GM18517 (cell line): ENCODE results near the gene FAM186B.
A peak's percentile ranks its signal among the peaks of the same experiment; 100 is the strongest.

ENCODE experiments used
- ATAC-seq: cut with Tn5 transposase; IDR thresholded peaks from one replicate; pipeline ENCODE4 v1.9.1; 2021; ENCODE audit warnings: mild to moderate bottlenecking, moderate library complexity; ENCODE audit not compliant: unreplicated experiment

Gene FAM186B

DNA sequence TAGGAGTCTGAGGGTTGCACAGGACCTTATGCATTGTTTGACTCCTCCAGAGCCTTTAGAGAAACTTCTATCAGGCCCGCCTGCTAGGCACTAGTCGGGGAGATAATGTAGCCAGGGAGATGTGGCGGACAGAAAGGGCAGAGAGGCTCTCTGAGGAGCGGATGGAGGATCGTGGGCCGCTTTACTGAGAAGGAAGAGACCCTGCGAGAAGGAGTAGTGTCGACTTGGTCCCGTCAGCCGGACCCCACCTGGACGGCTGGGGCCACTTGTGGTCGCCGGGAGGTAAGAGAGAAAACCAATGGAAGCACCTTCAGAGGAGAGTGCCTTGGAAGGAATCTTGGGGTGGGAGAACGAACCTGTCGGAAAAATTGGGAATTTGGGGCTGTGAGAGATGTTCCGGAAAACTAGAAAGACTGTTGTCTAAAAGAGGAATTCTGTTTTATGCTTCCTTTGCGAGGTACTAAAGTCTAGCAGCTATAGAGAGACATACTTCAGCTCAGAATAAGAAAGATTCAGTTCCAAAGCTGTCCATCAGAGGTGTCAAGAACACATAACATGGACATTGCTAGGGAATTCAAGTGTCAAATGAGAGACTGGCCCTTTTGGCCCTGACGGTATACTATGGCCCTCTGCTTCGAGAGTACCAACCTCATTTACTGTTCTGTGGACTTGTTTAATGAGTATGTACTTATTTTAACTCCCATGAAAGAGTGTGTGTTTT lies 36.8 kb downstream of the FAM186B start:
- ATAC-seq, result peak; percentile 20

DNA sequence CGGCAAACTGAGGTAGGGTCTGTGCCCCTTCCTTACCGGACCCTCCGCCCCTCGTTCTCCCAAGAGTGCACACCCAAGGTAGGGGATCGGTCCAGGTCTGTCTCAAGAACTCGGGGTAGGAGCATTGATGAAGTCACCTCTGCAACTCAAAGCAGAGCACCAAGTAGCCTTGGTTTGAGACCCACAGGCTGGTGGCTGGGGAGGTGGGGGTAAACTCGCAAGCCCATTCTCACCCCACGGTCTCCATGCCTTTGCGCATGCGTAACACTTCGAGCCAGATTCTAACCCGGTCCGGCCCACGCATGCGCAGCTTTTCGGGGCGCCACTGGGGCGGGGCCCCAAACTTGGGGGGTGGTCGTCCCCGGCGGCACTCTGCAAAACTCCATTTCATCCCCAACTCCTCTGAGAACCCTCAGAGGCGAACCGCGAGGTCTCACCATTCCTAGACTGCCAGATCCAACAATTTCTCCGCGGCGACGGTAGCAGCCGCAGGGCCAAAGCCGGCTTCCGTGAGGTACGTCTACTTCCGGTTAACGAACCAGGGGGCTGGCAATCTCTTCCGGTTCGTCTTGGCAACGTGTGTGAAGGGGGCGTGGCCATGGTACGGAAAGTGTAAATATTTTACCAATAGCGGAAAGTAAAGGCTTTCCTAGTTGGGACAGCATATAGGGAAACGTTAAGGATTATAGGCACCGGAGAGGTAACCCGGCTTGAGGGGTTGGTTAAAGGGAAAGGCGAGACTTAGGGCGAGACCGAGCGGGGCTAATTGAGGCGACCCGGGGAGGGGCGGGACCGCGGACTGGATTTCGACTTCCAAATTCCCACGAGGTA lies 37.6 kb downstream of the FAM186B start, which contains the start of gene MCRS1:
Gene MCRS1 (minus strand): TSS at position 532 of the 831 bp plus-strand sequence. CDS start 1,411 bp downstream, outside the sequence.
- peak; percentile 85 for ATAC-seq

DNA sequence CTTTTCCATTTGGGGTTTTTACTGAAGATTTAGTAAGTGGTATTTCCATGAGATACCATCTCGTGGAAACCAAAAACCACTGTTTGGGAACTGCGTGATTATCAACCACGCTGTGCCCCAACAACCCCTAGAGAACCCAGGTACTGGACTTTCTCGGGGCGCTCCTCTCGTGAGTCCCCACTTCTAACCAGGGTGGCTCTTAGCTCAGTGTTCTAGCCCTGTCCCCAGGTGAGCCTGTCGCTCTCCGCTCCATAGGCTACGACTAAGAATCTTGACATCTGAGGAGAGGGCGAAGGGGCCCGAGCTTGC lies 38.2 kb downstream of the FAM186B start:
- no peak for ATAC-seq

DNA sequence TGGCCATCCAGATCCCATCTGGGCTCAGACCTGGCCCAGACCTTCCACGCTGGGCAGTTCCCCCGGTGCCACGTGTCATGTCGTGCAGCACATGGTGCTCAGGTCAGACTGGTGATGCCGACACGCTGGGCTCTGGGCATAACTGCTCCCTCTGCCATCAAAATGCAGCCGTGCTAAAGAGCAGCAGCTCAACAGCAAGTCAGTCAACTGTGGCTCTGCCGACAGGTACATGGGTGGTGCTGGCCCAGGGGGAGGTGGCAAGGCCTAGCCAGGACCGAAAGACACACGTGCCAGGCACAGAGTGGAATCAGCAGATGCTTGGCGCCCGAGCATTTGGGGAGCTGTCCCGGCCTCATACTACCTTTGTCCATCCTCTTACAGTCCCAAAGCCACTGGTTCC lies 39.1 kb downstream of the FAM186B start:
- ATAC-seq, result no peak

DNA sequence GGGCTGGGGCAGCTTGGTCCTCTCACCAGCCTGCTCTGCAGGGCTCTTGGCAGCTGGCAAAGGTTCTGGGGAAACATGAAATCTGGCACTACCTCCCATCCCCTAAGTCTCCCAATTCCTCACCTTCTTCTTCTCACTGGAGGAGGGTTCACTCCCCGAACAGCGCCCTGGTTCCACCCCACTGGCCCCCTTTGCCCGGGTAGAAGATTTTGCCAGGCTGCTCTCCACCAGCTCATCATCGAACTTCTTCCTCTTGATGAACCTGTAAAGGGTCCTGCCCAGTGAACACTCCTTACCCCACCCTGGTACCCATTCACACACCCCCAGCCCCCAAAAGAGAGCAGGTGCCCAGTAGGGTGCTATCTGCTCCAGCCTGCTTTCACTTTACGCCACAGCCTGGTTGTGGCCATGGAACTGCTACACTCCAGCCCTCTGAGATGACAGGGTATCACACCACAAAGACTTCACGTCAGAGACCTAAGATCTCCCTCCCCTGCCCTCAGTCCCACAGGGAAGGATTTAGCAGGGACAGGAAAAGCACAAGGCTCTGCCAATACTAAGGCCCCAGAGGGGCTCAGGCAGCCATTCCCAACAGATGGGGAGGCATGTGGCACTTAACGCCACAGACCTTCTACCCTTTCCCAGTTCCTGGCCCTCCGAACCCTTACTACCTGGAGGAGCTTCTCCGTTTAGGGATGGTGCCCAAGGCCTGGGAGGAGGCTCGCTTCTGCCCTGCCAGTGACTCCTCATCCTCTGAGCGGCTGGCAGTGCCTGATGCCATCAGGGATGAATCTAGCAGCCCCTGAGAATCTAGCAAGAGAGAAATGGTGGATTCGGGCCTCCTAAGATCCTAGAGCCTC lies 39.8 kb downstream of the FAM186B start:
- ATAC-seq, result no peak

DNA sequence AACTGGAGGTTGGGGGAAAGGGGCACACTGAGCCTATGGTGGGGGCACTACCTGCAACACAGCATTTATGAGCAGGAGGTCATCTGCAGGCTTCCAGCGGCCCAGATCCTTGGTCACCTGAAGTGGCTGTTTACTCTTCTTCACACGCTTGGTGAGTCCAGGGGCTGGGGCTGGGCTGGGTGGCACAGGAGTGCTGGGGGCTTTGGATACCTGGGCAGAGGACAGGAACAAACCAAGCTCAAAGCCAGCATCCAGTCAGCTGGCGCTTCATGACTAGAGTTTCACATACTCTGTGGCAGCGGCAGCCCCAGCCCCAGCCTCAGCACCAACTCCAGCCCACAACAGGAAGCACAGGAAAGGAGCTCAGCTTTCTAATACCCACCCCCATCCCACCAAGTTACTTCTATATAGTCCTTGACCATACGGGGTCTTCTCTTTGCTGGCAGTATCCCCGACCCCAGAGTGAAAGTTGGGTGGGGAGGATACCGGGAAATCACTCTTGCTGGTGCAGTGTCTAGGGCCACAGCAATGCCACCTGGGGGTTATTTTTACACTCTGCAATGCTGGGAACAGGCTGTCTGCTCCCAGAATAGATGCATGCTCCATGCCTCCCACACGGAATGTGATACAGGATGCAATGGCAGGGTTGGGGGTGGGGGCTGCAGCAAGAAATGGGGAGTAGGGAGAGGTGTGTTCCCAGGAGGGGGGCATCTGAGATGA lies 40.6 kb downstream of the FAM186B start:
- ATAC-seq, result no peak

DNA sequence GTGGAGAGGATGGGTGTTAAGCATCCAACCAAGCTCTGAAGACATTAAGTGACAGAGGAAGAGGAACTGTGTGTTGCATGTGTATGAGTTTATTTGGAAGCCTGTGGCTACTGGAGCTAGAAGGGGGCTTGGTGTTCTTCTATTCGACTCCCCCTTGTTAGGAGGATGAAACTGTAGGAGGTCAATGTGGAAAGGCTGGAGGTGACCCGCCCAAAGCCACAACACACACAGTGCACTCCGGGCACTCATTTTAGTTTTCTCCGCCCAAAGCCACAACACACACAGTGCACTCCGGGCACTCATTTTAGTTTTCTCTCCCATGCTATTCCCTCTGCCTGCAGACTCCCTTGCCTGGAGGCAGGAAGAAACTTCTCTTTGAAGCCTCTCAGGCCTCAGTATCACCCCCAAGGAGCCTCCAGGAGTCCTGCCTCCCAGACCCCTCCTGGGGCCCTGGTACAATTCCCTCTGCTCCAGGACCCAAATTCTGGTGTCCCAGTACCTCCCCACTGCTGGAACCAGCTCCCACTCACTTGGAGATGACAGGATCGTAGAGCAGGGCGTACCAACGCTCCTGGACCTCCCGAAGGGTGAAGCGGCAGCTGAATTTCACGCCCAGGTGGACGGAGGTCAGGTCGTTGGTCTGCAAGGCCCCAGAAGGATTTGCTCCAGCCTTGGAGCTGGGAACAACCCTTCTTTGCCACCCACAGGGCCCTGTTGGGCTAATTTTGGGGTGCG lies 41.3 kb downstream of the FAM186B start:
- no peak for ATAC-seq

DNA sequence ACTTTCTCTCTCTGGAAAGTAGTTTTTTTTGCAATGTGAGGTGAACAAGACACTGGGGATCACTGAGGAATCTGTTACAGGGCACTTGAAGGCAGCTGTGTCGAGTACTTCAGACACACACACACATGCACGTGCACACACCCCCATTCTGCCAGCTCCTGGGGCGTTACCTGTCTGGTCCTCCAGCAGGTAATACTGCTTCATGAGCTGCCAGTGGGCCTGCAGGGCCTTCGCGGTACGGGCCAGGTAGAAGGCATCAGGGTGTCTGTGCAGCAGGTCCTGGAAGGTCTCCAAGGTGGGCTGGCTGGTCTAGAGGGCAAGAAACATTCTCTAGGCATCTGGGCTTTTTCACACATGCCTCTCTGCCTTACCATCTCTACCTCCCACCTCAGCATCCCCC lies 42.6 kb downstream of the FAM186B start:
- no peak for ATAC-seq

DNA sequence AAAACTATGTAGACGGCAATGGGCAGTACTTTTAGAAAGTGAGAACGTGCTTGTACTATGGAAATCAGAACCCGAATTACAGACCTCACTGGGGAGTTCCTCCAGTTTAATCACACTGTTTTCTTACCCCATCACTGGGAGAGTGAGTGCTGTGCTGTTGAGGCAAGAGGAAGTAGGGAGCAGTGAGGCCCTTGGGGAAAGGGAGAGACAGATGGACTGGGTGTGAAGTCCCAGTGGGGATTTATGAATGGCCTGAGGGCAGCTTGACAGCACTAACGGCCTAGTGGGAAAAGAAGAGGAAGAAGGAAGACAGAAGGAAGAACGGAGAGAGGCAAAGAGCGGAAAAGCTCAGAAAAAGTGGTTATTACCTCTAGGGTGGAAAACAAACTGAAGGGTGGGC lies 43.2 kb downstream of the FAM186B start:
- no peak for ATAC-seq

DNA sequence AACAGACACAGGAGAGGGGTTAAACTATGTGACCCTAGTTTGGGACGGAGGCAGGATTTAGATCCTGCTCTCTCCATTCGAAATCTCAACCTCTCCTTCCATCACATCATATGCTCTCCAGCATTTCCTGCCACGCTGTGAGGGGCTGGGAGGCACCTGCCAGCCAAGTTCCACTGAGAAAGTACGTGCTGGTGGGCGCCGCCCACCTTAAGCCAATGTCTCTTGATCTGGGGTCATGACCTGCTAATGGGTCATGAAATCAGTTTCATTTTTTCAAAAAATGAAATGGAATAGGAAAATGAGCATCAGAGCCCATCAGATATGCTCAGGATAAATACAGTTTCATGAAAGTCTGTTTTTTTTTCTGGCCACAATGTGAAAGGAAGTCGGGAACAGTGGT lies 44.7 kb downstream of the FAM186B start:
- no peak for ATAC-seq

DNA sequence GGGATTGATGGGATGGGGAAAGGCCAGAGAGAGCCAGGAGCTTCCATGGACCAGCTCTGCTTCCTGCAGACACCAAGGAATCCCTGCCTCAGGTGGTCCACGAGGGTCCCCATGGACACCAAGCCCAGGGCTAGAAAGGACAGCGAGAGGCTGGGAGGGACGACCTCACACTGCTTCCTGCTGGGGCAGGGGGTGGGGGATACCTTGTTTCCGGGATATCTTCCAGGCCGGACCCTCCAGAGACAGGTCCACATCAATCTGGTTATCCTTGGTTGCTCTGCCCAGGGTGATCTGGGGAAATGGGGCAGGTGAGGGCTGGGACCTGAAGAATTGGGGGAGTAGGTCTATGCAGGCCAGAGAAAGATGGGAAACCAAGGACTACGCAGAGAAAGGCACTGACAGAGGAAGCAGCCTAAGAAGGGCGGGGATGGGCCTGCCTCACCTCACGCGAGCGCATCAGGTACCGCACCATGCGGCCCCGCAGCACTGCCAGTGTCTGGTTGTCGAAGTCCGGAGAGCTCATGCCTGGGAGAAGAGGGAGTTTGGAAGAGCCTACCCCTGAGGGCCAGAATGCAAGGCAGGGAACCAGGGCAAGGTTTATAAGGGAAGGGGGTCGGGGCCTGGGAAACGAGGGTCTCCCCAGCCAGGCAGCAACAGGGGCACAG lies 46.3 kb downstream of the FAM186B start:
- no peak for ATAC-seq

DNA sequence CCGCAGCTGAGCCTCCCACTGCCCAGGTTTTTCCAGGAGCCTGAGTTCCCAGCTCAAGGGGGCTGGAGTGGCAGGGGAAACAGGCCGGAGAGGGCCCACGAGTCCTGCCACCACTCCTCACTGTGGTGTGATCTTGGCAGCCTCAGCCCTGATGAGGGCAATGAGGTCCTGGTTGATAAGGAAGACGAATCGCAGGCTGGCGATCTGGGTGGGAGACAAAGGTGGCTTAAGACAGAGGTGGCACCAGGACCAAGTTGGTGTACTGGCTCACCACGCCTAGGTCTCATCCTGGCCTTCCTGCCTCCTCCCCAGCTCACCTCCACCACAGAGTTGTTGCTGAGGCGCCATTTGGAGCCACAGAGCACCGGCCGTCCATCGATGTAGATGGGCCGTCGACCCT lies 46.9 kb downstream of the FAM186B start:
- ATAC-seq, result no peak

DNA sequence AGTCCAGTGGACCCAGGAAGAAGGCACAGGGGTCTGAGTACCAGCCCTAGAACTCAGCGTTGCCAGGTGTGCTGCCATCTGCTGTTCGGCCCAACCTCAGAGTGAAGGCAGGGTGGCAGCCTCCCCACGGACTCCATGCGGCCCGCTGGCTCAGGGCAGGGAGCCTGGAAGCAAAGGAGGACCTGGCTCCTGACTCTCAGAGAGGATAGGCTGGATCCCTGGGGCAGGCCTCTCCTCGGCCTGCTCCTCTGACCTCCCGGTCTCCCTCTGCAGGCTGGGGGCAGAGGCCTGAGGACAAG lies 47.6 kb downstream of the FAM186B start:
- ATAC-seq, result no peak

DNA sequence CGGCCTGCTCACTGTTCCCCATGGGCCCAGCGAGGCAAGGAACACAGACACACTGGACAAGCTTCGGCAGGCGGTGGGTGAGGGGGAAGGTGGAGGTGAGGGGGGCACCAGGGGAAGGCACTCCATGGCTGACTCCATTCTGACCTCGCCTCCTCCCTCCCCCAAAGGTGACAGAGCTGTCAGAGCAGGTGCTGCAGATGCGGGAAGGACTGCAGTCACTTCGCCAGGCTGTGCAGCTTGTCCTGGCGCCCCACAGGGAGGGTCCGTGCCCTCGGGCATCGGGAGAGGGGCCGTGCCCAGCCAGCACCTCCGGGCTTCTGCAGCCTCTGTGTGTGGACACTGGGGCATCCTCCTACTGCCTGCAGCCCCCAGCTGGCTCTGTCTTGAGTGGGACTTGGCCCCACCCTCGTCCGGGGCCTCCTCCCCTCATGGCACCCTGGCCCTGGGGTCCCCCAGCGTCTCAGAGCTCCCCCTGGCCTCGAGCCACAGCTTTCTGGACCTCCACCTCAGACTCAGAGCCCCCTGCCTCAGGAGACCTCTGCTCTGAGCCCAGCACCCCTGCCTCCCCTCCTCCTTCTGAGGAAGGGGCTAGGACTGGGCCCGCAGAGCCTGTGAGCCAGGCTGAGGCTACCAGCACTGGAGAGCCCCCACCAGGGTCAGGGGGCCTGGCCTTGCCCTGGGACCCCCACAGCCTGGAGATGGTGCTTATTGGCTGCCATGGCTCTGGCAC lies 48.1 kb downstream of the FAM186B start:
- no peak for ATAC-seq

DNA sequence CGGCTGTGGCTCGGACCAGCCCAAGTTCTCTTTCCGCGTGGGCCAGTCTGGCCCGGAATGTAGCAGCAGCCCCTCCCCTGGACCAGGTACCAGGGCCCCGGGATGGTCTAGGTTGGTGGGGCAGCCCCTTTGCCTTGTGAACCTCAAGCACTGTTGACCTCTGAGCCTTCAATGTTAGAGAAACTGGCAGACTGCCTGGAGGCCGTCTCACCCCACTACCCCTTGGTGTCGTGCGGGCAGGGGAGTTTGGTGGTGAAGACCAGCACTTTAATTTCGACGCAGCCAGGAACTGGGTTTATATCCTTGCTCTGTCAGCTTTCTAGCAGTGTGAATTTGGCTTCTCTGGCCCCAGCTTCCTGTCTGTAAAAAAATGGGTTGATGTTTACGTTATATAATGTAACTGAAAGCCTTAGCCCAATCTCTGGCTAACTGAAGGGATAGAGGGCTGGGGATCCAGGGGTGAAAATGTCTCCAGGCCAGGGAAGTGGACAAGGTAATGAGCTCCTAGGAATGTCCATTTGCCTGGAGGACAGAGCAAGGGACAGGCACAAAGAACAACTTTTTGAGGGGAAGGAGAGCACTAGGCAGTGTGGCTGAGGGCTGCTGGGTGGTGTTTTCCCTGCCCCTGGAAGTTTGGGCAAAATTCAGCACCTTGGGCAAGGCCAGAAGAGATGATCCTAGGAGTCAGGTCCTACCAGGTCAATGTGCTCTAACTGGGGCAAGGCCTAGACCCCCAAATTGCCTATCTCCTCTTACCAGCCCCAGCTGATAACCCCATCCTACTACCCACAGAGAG lies 48.9 kb downstream of the FAM186B start:
- ATAC-seq, result no peak

DNA sequence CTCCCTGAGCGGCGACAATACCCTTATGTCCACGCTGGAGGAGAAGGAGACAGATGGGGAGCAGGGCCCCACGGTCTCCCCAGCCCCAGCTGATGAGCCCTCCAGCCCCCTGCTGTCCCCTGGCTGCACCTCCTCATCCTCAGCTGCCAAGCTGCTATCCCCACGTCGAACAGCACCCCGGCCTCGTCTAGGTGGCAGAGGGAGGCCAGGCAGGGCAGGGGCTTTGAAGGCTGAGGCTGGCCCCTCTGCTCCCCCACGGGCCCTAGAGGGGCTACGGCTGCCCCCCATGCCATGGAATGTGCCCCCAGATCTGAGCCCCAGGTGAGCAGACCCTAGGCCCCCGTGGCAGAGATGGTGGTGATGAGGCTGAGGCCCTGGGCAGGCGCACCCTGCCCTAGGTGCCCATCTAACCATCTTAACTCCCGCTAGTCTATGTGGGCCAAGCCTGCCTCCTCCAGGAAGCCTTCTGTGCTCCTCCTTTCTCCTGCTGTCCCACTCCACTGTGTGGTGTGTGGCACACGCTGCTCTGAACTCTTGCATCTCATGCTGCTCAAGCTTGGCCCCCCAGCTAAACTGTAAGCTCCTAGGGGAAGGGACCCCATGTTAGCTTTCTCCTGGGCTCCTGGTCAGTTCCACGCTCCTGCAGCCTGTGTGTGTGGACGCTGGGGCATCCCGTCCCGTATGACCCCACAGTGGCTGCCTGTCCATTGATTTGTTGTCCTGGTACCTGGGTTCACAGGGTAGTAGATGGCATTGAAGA lies 49.6 kb downstream of the FAM186B start:
- no peak for ATAC-seq

DNA sequence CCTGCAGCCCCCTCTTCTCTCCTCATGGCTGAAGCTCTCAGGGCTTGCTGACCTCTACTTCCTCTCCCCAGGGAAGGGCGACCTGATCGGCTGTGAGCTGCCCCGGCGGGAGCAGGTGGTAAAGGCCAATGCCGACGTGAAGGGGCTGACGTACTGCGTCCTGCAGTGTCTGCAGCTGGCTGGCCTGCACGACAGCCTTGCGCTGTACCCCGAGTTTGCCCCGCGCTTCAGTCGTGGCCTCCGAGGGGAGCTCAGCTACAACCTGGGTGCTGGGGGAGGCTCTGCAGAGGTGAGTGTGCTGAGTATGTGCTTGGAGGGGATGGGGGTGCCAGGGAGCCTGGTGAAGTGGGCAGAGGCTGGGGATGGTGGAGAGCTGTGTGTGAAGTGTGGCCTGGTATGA lies 51.2 kb downstream of the FAM186B start:
- no peak for ATAC-seq
